H9 (cell line): Measurements from ENCODE around the gene NR3C2. TPM values are rescaled to one million over a fixed set of nuclear protein-coding genes. Genes with fewer than 3 reads are reported as not detected.

Source experiments
- DNase-seq: peaks from one replicate; pipeline ENCODE4 v3.0.0-alpha.2; 2017
- H2AFZ ChIP-seq: one replicate; pipeline ENCODE4 v1.6.1; 2013; ENCODE audit warnings: mild to moderate bottlenecking, low read length, control low read depth, moderate library complexity
- H2AK5ac ChIP-seq: 2 replicates; pipeline ENCODE4 v1.6.1; 2013; ENCODE audit warnings: low read length, control low read depth, mixed read lengths; ENCODE audit not compliant: insufficient read length
- H2BK120ac ChIP-seq: one replicate; pipeline ENCODE4 v1.6.1; 2013; ENCODE audit warnings: low read depth, mild to moderate bottlenecking, low read length, control low read depth, inconsistent platforms; ENCODE audit not compliant: poor library complexity, severe bottlenecking
- H2BK12ac ChIP-seq: 2 replicates; pipeline ENCODE4 v1.6.1; 2013; ENCODE audit warnings: low read length, control low read depth, mixed read lengths, low read depth; ENCODE audit not compliant: insufficient read length
- H2BK15ac ChIP-seq: 2 replicates; pipeline ENCODE4 v1.6.1; 2013; ENCODE audit warnings: low read depth, low read length, control low read depth
- H2BK20ac ChIP-seq: one replicate; pipeline ENCODE4 v1.6.1; 2013; ENCODE audit warnings: low read depth, mild to moderate bottlenecking, low read length, control low read depth, inconsistent platforms; ENCODE audit not compliant: poor library complexity, severe bottlenecking
- H2BK5ac ChIP-seq: 2 replicates; pipeline ENCODE4 v1.6.1; 2013; ENCODE audit warnings: low read length, control low read depth, mixed read lengths; ENCODE audit not compliant: insufficient read length
- H3K14ac ChIP-seq: 2 replicates; pipeline ENCODE4 v1.6.1; 2013; ENCODE audit warnings: low read length, control low read depth; ENCODE audit not compliant: insufficient read depth
- H3K18ac ChIP-seq: 2 replicates; pipeline ENCODE4 v1.6.1; 2013; ENCODE audit warnings: low read depth, mild to moderate bottlenecking, mixed read lengths, low read length, control low read depth; ENCODE audit not compliant: insufficient read length
- H3K23ac ChIP-seq: 2 replicates; pipeline ENCODE4 v1.6.1; 2013; ENCODE audit warnings: low read length, control low read depth, mixed read lengths, low read depth; ENCODE audit not compliant: insufficient read length
- H3K23me2 ChIP-seq: 2 replicates; pipeline ENCODE4 v1.6.1; 2013; ENCODE audit warnings: low read depth, mild to moderate bottlenecking, mixed read lengths, low read length, control low read depth; ENCODE audit not compliant: insufficient read length, poor library complexity, severe bottlenecking
- H3K27ac ChIP-seq: 2 replicates; pipeline ENCODE4 v1.5.1; 2013; ENCODE audit warnings: low read length, control low read depth, mixed read lengths, low read depth; ENCODE audit not compliant: insufficient read length
- H3K27me3 ChIP-seq: 2 replicates; pipeline ENCODE4 v1.6.1; 2013; ENCODE audit warnings: low read length, control low read depth, inconsistent platforms; ENCODE audit not compliant: insufficient read depth
- H3K4ac ChIP-seq: 2 replicates; pipeline ENCODE4 v1.6.1; 2013; ENCODE audit warnings: low read depth, mild to moderate bottlenecking, control low read depth, inconsistent platforms, low read length, moderate library complexity
- H3K4me1 ChIP-seq: 2 replicates; pipeline ENCODE4 v1.6.1; 2013; ENCODE audit warnings: low read length, control low read depth, inconsistent platforms; ENCODE audit not compliant: insufficient read depth
- H3K4me2 ChIP-seq: 2 replicates; pipeline ENCODE4 v1.6.1; 2013; ENCODE audit warnings: low read length, control low read depth, mixed read lengths; ENCODE audit not compliant: insufficient read length, insufficient read depth
- H3K56ac ChIP-seq: 2 replicates; pipeline ENCODE4 v1.6.1; 2013; ENCODE audit warnings: low read depth, mild to moderate bottlenecking, mixed read lengths, low read length, control low read depth; ENCODE audit not compliant: insufficient read length
- H3K79me1 ChIP-seq: 2 replicates; pipeline ENCODE4 v1.6.1; 2013; ENCODE audit warnings: low read depth, mild to moderate bottlenecking, moderate library complexity, low read length, control low read depth, inconsistent platforms; ENCODE audit not compliant: insufficient read depth, poor library complexity, severe bottlenecking
- H3K79me2 ChIP-seq: 2 replicates; pipeline ENCODE4 v1.6.1; 2013; ENCODE audit warnings: low read length, control low read depth, inconsistent platforms; ENCODE audit not compliant: insufficient read depth
- H3K9ac ChIP-seq: 2 replicates; pipeline ENCODE4 v1.6.1; 2013; ENCODE audit warnings: low read length, control low read depth, mixed read lengths; ENCODE audit not compliant: insufficient read length; ENCODE audit errors: extremely low read depth
- H3K9me3 ChIP-seq: one replicate; pipeline ENCODE4 v1.6.1; 2013; ENCODE audit warnings: low read depth, low read length, inconsistent platforms; ENCODE audit not compliant: control insufficient read depth
- H3T11ph ChIP-seq: one replicate; pipeline ENCODE4 v1.6.1; 2013; ENCODE audit warnings: mild to moderate bottlenecking, low read length, control low read depth, inconsistent platforms
- H4K20me1 ChIP-seq: one replicate; pipeline ENCODE4 v1.6.1; 2013; ENCODE audit not compliant: control insufficient read depth, insufficient read length, insufficient read depth
- H4K5ac ChIP-seq: 2 replicates; pipeline ENCODE4 v1.6.1; 2013; ENCODE audit warnings: low read depth, mild to moderate bottlenecking, mixed read lengths, low read length, control low read depth; ENCODE audit not compliant: insufficient read length
- H4K8ac ChIP-seq: replicated peaks from 2 replicates; pipeline ENCODE4 v1.6.1; 2013; ENCODE audit warnings: low read length, control low read depth, mixed read lengths, low read depth; ENCODE audit not compliant: insufficient read length
- H4K91ac ChIP-seq: 2 replicates; pipeline ENCODE4 v1.6.1; 2013; ENCODE audit warnings: low read depth, mild to moderate bottlenecking, moderate library complexity, mixed read lengths, low read length, control low read depth; ENCODE audit not compliant: insufficient read length
- H3K27ac Mint-ChIP-seq, 3 experiments: 2 replicates in 2 of 3; 3 replicates in 1 of 3; pipeline ENCODE4 v1.8.0; 2020 to 2021; ENCODE audit warnings: mixed read lengths in 3 of 3, mild to moderate bottlenecking in 1 of 3, moderate library complexity in 1 of 3
- H3K27me3 Mint-ChIP-seq: 2 replicates; pipeline ENCODE4 v1.8.0; 2021; ENCODE audit warnings: low read depth, mild to moderate bottlenecking, moderate library complexity, mixed read lengths
- H3K36me3 Mint-ChIP-seq, 3 experiments: 2 replicates in 2 of 3; 3 replicates in 1 of 3; pipeline ENCODE4 v1.8.0; 2020 to 2021; ENCODE audit warnings: low read depth in 3 of 3, mixed read lengths in 3 of 3; ENCODE audit not compliant: insufficient read depth in 1 of 3
- H3K4me1 Mint-ChIP-seq, 2 experiments: 2 replicates each; pipeline ENCODE4 v1.8.0; 2020; ENCODE audit warnings: mixed read lengths in 2 of 2
- H3K4me3 Mint-ChIP-seq, 2 experiments: 2 replicates in 1 of 2; 3 replicates in 1 of 2; pipeline ENCODE4 v1.8.0; 2020 to 2021; ENCODE audit warnings: mild to moderate bottlenecking in 2 of 2, mixed read lengths in 2 of 2, moderate library complexity in 1 of 2
- H3K9me3 Mint-ChIP-seq, 2 experiments: 2 replicates in 1 of 2; 3 replicates in 1 of 2; pipeline ENCODE4 v1.8.0; 2020; ENCODE audit warnings: mild to moderate bottlenecking in 2 of 2, mixed read lengths in 2 of 2, moderate library complexity in 1 of 2
- WGBS: extraction: QIAGEN DNeasy Blood & Tissue Kit; methylation state at CpG from one replicate; pipeline ENCODE4 v1.1.7; 2013; ENCODE audit warnings: missing lambda C conversion rate, low lambda C conversion rate, mixed read lengths; ENCODE audit not compliant: insufficient read length; ENCODE audit errors: extremely low coverage; 5-methylcytosine and 5-hydroxymethylcytosine counted together
- total RNA-seq: library from RNA; stranded (reverse); gene quantifications from 2 replicates; pipeline ENCODE4 v1.2.1, GENCODE V29; 2021
- TF ChIP-seq, protein P1 (sequence below): fragments of 200-600 bp; sonication (generic); conservative IDR thresholded peaks from 3 replicates; pipeline ENCODE4 v1.8.0; 2021; ENCODE audit warnings: antibody characterized with exemption, mild to moderate bottlenecking

The NR3C2 gene
- total RNA-seq, 1 experiment from 2014 or later, result 1.4 TPM

DNA sequence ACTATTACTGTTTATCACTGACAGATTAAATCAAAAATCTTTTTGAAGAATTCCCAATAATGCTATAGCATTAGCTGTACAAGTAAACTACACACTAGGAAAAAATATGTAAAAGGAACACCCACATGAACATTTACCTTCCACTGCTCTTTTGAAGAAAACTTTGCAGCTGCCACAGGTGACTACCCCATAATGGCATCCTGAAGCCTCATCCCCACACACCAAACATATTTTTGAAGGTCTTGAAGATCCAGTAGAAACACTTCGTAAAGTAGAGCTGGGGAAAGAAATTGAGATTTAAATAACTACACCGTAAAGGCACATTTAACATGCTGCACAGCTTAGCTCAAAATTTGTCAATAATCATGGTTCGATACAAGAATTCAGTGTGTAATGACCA lies 182.4 kb downstream of the NR3C2 start:
- Histone ChIP-seq H2AFZ (no peak overlapping the region), H3K14ac (no peak overlapping the region), H3K23ac (no peak overlapping the region), H3K9ac (no peak overlapping the region), H3K4me1 (no peaks in the 10 kb centered on the region), H2BK15ac (no peak overlapping the region), H2BK5ac (no peak overlapping the region), H4K20me1 (no peaks in the 10 kb centered on the region), H3K4ac (no peak overlapping the region), H3K56ac (no peak overlapping the region), H2BK20ac (no peak overlapping the region), H3K27me3 (no peaks in the 10 kb centered on the region), H2AK5ac (no peak overlapping the region), H3K9me3 (no peaks in the 10 kb centered on the region), H4K91ac (no peak overlapping the region), H4K8ac (no peak overlapping the region), H2BK120ac (no peak overlapping the region), H2BK12ac (no peak overlapping the region), H3K79me1 (no peaks in the 10 kb centered on the region), H3K23me2 (no peaks in the 10 kb centered on the region), H3T11ph (no peak overlapping the region), H3K4me2 (no peak overlapping the region), H3K18ac (no peak overlapping the region), H4K5ac (no peak overlapping the region), H3K79me2 (no peaks in the 10 kb centered on the region), H3K27ac (no peak overlapping the region)
- H3K9me3 Mint-ChIP-seq, result no peaks in the 10 kb centered on the region
- DNase-seq, result no peak
- WGBS, result no CpG with 5 or more reads among the region's 3 CpGs
- H3K4me3 Mint-ChIP-seq, result no peak overlapping the region
- TF ChIP-seq, protein P1, sequence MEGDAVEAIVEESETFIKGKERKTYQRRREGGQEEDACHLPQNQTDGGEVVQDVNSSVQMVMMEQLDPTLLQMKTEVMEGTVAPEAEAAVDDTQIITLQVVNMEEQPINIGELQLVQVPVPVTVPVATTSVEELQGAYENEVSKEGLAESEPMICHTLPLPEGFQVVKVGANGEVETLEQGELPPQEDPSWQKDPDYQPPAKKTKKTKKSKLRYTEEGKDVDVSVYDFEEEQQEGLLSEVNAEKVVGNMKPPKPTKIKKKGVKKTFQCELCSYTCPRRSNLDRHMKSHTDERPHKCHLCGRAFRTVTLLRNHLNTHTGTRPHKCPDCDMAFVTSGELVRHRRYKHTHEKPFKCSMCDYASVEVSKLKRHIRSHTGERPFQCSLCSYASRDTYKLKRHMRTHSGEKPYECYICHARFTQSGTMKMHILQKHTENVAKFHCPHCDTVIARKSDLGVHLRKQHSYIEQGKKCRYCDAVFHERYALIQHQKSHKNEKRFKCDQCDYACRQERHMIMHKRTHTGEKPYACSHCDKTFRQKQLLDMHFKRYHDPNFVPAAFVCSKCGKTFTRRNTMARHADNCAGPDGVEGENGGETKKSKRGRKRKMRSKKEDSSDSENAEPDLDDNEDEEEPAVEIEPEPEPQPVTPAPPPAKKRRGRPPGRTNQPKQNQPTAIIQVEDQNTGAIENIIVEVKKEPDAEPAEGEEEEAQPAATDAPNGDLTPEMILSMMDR, result no peak
- no peaks in the 10 kb centered on the region for H3K27me3 Mint-ChIP-seq
- 0 out of 4 replicates have a peak, but pooled peaks cover 0 to 2% of the 10 kb centered on the region in 2 experiments for H3K4me1 Mint-ChIP-seq
- no peak overlapping the region for H3K27ac Mint-ChIP-seq
- H3K36me3 Mint-ChIP-seq, result no peaks in the 10 kb centered on the region
